BJ (cell line): ENCODE data around the gene C3orf22. TPM values are rescaled to one million over a fixed set of nuclear protein-coding genes. Genes with fewer than 3 reads are reported as not detected.

ENCODE experiments used
- CTCF ChIA-PET: fragments of 350-600 bp; formaldehyde crosslinking; extraction: SDS; loops from one replicate; lab custom pipeline; 2021; ENCODE audit warnings: antibody characterized with exemption, inconsistent platforms; lab: Yijun Ruan, JAX
- POLR2A ChIA-PET: fragments of 300-600 bp; sonication (Branson Sonifier 250); formaldehyde crosslinking; extraction: SDS; loops from one replicate; lab custom pipeline; 2021; ENCODE audit warnings: antibody characterized with exemption; lab: Charles Lee
- DNase-seq: peaks from one replicate; pipeline ENCODE4 v3.0.0-alpha.2; 2011; ENCODE audit warnings: low read depth
- H3K27me3 ChIP-seq: 2 replicates; pipeline ENCODE4 v1.6.0; 2011; ENCODE audit warnings: low read length; ENCODE audit not compliant: control insufficient read depth, insufficient read depth
- H3K36me3 ChIP-seq: 2 replicates; pipeline ENCODE4 v1.5.1; 2011; ENCODE audit warnings: low read length; ENCODE audit not compliant: control insufficient read depth, insufficient read depth
- H3K4me3 ChIP-seq: 2 replicates; pipeline ENCODE4 v1.5.1; 2011; ENCODE audit warnings: low read depth, mild to moderate bottlenecking, control low read depth, low read length
- CTCF ChIP-seq: IDR thresholded peaks from 2 replicates; pipeline ENCODE4 v1.5.1; 2011; ENCODE audit warnings: low read depth, mild to moderate bottlenecking, control low read depth, inconsistent platforms, low read length, moderate library complexity; ENCODE audit not compliant: insufficient read depth
- polyA plus RNA-seq: library from polyadenylated mRNA; depleted of rRNA; stranded (reverse); fragments of >200 nt; gene quantifications from 2 replicates; pipeline ENCODE4 v1.2.3, GENCODE V29; 2011

C3orf22 gene
- polyA plus RNA-seq, 1 experiment: not detected

DNA sequence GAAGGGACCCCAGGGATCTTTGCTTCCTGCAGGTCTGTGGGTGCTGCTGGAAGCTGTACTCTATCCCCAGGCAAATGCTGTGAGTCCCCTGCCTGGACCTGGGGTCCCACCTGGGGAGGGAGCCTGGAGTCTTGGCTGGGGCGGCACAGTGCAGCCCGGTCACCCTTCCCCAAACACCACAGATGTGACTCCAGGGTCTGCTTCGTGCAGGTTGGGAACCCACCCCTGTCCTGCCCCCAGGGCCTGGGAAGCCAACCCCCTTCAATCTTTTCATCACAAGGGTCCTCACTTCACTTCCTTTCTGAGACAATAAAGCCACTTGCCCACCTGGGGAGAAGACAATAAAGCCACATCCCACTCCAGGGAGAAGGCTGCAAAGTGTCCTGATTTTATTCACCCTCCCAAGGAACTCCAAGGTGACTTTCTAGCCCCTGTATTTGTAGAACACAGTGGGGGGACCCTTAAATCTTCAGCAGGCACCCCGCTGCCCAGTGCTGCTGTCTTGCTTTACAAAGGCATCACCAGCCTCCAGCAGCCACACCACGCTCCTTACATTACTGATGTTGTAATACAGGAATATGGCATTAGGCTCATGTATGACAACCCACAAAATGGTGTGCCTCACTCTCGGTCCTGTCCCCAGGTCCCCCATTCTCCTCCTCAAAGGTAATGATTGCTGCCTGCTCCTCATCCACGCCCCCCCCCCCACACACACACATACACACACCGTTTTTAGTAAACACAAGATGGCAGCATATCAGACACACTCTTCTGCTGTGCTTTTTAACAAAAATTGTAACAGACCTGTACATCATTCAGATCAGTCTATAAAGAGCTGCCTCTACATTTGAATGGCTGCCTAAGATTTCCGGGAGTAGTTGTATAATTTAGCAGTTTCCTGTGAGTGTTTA is 9.9 kb downstream of the C3orf22 start:
- Histone ChIP-seq H3K36me3 (no peaks in the 10 kb centered on the region), H3K4me3 (no peak overlapping the region), H3K27me3 (peaks cover 11% of the 10 kb centered on the region)
- ChIA-PET CTCF (no interaction called here), POLR2A (no interaction called here)
- DNase-seq: no peak
- TF ChIP-seq CTCF: no peak

- TF ChIP-seq CTCF: no peak
- no peak for DNase-seq
- no peaks in the 10 kb centered on the region for H3K36me3 ChIP-seq
- ChIA-PET POLR2A (no interaction called here), CTCF (interaction anchor here (1.0 to 1.1 kb wide), 2 partner anchors 11 to 997 kb away, joined by 4 read pairs; partner anchors contain the start of gene C3orf22)
- no peak overlapping the region for H3K4me3 ChIP-seq
- peaks cover 11% of the 10 kb centered on the region for H3K27me3 ChIP-seq
These were observed 11.0 kb downstream of the C3orf22 start for GRCh38 chr3:126547721-126548120.

GRCh38 chr3:126546549-126547239 is 12.0 kb downstream of the C3orf22 start:
- DNase-seq: no peak
- Histone ChIP-seq H3K4me3 (no peak overlapping the region), H3K27me3 (peaks cover 13% of the 10 kb centered on the region), H3K36me3 (no peaks in the 10 kb centered on the region)
- no peak for TF ChIP-seq CTCF
- ChIA-PET CTCF (interaction anchor here (1.1 kb wide), 1 partner anchor 12 kb away, joined by 4 read pairs; the partner anchor contains the start of gene C3orf22), POLR2A (no interaction called here)

DNA sequence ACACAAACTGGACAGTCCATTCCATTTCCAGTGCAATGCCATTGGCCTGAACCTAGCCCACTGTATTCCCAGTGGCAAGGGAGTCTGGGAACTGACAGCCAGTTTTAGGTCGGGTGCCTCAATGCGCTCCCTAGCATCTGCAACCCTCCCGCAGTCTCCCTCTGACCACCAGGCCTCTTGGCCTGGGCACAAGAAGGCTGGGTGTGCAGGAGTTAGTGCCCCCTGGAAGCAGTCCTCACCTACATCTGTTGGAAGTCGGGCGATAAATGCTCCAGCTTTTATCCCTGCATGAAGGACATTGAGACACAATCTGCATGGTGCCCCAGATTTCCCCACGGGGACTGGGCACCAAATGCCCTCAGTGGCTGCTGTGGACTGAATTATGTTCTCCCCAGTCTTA is 12.7 kb downstream of the C3orf22 start:
- no peaks in the 10 kb centered on the region for H3K36me3 ChIP-seq
- no peak for DNase-seq
- peaks cover 14% of the 10 kb centered on the region for H3K27me3 ChIP-seq
- ChIA-PET POLR2A (no interaction called here), CTCF (no interaction called here)
- TF ChIP-seq CTCF: no peak
- no peak overlapping the region for H3K4me3 ChIP-seq

DNA sequence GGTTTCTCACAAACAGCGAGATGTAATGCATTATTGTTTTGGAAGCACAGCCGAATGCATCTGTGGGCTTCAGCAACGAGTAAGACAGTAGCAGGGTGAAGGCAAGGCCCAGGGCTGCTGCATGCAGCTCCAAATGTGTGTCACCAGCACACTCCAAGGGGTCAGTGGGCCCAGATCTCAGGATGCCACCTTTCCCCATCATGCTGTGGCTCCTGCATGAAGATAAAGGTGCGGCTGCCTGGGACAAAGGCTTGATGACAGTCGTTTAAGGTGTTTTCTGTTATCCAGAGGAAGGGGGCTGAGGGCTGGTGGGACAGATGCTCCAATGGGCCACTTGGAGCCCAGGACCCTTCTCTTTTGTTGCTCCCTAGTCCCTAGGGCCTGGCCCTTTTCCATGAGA is 13.2 kb downstream of the C3orf22 start:
- ChIA-PET POLR2A (no interaction called here), CTCF (interaction anchor here (1.0 to 2.2 kb wide), 2 partner anchors 165 to 999 kb away, joined by 3 to 6 read pairs; no protein-coding TSS in a partner anchor)
- no peak for TF ChIP-seq CTCF
- Histone ChIP-seq H3K4me3 (no peak overlapping the region), H3K27me3 (peaks cover 14% of the 10 kb centered on the region), H3K36me3 (no peaks in the 10 kb centered on the region)
- DNase-seq: no peak
